HG03342 (cell line): ENCODE results near the gene NAA25.
"Not testable (repeated sequence)": the region's sequence is repeated elsewhere in the genome, so short reads cannot be mapped to it uniquely, and the experiment has no call there.

Source experiments
- ATAC-seq: cut with Tn5 transposase; IDR thresholded peaks from one replicate; pipeline ENCODE4 v1.9.1; 2021; ENCODE audit warnings: mild to moderate bottlenecking, moderate library complexity; ENCODE audit not compliant: unreplicated experiment

NAA25 gene

DNA sequence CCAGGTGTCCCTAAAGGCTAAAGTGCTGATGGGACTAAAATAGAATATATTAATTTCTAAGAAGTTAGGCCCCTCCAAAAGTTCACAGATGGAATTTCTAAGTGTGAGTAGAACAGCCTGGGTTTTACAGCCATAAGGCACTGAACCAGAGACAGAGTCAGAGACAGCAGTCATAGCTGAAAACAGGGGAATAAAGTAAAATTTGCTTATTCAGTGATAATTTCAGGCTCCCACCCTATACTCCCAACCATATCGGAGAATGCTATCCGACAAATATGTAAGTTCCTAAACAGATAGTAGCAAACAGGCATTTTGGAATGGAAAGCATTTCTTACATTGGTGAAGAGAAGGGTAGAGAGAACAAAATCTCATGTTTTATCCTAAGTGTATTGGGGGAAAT lies 45.3 kb downstream of the NAA25 start:
- no peak for ATAC-seq

DNA sequence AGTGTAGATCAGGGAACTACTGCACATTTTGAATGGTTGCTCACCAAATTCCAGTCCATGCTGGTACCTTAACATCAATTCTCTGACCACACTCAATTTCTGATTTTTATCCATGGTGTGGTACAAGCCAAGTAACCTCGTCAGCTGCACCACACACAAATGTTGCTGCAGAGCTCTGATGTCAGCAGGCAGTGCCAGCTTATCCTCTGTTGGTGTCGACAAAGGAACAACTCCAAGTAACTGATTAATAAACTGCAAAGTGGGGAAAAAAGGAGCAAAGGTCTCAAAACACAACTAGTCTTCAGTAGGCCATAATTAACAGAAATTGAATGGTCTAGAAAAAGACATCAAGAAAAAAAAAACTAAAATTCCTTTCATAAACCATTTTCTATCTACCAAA lies 47.4 kb downstream of the NAA25 start:
- ATAC-seq: no peak

DNA sequence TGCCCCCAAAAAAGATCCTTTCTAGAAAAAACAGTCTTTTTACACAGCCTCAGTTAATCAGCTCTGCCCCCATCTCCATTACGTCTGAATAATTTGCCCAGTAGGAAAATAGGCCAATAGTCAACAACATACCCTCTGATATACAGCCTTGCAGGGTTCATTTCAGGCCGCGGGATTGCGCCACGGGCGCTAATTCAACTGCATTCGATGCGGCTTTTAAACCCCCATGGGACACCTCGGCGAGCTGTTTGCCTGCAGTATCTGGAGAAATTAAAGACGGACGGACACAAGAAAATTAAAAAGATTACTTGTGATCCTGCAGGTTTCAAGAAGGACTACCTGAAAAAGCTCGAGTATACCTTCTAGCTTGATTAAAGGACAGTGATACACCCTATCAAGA lies 59.2 kb downstream of the NAA25 start:
- no peak for ATAC-seq

DNA sequence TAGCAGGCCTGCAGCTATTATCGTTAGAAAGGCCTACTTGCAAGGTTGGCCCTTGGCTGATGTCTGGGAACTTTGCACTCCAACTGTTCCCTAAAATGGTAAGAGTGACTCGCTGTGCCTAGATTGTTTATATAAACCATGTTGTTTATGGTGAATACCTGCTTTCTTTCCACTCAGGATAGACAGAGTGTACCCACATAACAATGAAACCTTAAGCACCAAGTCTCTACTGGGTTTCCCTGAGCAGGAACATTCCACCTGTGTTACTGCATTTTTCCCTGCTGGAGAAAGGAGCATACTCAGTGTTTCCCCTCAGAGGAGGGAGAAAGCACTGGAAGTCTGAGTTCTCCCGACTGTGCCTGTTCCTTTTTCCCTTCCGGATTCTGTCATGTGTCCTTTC lies 62.6 kb downstream of the NAA25 start:
- no peak for ATAC-seq

DNA sequence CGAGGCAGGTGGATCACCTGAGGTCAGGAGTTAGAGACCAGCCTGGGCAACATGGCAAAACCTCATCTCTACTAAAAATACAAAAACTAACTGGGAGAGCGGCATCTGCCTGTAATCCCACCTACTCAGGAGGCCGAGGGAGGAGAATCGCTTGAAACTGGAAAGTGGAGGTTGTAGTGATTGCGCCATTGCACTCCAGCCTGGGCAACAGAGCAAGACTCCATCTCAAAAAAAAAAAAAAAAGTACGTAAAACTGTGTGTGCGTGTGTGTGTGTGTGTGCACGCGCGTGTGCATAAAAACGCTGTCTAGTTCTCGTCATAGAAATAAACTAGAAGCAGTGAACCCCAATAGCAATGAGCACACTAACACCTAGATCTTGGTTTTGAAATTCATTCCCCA lies 72.0 kb downstream of the NAA25 start:
- not testable (repeated sequence) for ATAC-seq

DNA sequence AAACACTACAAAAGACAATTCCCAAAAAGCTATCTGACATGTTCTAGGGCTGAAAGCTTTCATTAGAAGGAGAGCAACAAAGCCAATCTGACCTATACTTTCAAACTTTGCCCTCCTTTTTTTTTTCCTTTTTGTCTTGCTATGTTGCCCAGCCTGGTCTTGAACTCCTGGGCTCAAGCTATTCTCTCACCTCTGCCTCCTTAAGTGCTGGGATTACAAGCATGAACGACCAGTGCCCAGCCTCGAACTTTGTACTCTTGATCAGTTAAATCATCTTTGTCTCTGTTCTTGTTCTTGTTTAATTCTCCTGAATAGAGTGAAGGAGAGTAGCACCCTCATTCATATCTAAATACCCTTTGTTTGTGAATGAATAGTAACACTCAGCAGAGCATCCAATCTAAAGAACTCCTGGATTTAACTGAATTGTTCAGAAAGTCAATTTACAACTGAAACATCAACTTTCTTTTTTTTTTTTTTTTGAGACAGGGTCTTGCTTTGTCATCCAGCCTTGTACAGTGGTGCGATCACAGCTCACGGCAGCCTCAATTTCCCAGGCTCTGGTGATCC lies 73.3 kb downstream of the NAA25 start:
- ATAC-seq: no peak

DNA sequence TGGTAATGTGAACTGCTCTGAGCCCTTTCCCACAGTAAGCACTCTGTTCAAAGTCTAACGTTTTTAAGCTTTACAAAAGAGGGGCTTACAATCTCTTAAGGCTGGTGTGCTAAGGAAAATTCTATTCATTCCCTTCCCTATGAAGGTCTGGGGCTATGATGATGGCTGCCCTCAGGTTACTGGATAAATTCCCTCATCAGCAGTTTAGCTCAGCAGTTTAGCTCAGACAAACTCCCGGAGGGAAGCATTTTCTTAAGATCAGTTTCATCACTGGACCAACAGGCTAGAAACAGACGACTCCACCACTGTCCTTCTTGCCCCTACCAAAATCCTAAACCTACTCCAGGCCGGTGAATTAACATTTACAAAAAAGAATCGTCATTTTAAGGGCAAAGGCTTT lies 76.3 kb downstream of the NAA25 start:
- ATAC-seq: no peak

DNA sequence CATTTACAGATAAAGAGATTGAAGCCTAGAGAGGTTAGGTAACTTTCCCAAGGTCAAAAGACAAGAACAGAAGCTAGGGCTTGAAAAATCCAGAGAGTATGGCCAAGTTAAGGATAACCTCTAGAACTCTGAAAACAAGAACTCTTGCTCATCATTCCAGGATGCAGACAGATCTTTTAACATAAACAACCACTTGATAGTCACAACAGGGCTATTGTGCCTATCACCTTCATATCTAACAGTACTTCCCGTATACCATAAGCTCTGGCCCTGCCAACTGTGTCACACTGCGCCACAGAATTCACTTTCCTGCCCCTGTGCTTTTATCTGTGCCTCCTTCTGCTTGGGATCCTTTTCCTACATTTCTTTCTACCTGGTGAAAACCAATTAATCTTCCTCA lies 77.1 kb downstream of the NAA25 start:
- no peak for ATAC-seq

DNA sequence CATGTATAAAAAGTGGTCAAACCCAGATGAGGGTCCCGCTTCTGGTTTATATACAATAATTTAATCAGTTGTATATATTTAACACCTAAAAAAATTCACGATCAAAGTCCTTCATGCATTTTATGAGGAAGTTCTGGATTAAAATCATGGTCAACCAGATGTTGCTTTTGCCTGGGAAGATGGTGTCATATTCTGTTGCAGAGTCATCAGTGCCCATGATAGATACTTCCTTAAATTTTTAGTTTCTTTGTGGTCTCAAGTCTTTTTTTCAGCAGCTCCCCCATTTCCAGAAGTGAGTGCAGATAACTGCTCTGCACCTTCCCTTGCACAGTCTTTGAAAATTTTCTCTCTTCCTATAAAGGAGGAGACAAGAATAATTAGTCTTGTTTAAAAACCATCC lies 79.3 kb downstream of the NAA25 start:
- no peak for ATAC-seq

DNA sequence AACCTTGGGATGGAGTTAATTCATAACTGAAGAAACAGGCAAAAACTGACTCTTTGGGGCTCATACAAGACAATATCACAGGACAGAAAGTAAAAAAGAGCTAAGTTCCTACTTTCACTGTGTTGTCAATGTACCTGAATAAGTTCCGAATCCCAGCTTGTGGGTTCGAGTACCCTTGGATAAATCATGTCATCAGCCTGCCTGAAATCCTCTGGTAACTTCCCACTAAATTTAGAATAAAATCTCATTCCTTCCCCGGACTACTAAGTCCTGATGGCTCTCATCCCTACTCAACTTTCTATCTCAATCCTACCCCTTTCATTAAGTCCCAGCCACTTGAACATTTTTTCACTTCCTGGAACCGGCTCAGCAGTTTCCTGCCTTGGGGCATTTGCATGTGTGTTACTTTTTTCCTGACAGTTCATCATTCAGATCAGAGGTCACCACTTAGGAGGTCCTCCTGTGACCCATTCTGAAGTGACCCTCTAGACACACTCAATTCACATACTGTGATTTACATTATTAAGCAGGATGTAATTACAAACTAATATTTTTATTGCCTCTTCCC lies 82.7 kb downstream of the NAA25 start:
- no peak for ATAC-seq

DNA sequence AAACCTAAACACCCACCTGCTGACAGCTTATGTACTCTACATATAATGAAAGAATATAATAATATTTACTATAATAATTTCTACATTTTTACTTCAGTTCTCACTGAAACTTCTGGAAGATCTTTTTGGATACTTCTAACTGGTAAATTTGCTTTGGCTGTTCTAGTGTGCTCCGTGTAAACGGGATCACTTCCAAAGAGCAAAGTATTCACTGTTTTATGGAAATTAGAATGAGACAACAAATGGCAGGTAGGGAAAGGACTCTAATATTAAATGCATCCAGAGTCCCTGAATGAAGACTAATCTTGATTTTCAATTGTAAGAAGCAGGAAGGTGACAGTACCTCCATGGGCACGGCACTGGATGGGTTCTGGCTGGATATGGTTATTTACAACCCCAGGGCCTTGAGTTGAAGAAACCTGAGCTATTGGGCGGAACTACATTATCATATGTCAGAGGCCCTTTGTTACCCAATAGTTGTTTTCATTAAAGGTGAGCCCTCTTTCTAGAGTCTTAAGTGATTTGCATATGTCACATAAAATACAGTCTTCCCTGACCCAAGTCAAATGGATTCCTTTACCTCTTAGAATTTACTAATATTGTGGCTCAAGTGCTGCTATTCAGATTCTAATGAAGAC lies 84.7 kb downstream of the NAA25 start:
- ATAC-seq: no peak

DNA sequence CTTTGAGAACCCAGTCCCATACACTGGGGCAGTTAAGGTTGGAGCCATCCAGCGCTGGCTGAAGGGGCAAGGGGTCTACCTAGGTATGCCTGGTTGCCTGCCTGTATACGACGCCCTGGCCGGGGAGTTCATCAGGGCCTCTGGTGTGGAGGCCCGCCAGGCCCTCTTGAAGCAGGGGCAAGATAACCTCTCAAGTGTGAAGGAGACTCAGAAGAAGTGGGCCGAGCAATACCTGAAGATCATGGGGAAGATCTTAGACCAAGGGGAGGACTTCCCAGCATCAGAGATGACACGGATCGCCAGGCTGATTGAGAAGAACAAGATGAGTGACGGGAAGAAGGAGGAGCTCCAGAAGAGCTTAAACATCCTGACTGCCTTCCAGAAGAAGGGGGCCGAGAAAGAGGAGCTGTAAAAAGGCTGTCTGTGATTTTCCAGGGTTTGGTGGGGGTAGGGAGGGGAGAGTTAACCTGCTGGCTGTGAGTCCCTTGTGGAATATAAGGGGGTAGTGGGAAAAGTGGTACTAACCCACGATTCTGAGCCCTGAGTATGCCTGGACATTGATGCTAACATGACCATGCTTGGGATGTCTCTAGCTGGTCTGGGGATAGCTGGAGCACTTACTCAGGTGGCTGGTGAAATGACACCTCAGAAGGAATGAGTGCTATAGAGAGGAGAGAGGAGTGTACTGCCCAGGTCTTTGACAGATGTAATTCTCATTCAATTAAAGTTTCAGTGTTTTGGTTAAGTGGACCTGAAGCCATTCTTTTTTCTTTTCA lies 86.2 kb downstream of the NAA25 start:
- no peak for ATAC-seq

DNA sequence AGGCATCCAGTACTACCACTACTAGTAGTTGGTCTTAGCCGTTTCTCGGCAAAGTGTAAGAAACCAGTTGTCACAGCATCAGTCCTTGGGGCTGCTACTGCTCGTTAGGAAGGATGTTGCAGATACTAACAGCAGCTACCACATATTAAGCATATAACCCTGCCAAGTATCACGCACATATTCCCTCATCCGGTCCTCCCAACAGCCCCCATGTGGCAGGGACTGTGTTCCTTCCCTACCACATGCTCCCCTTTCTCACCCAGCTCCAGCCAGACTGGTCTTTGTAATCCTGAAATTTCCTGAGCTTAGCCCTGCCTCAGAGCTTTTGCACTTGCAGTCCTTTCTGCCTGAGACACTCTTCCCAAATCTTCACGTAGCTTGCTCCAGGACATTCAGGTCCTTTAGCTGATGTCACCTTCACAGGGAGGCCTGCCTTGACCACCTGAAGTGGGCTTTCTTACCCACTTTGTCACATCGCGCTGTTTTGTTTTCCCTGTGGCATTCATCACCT lies 87.6 kb downstream of the NAA25 start:
- ATAC-seq: no peak

DNA sequence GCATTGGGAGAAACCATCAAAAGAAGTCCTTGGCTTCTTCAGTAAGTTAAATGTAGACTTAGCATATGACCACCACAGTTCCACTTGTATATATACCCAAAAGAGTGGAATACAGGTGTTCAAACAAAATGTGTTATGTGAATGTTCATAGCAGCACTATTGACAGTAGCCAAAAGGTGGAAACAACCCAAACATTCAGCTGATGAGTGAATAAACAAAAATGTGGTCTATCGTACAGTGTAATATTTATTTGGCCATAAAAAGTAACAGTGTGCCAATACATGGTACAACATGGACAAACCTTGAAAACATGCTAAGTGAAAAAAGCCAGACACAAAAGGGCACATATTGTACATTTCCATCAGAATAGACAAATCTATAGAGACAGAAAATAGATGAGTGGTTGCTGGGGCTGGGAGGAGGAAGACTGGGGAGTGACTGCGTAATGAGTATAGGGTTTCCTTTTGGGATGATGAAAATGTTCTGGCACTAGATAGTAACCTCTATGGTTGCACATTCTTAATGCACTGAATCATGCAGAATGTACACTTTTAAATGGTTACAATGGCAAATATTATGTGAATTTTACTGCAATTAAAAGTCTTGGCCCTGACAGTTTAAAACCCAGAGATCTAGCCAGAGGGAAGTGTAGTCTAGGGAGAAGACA lies 89.9 kb downstream of the NAA25 start:
- no peak for ATAC-seq

DNA sequence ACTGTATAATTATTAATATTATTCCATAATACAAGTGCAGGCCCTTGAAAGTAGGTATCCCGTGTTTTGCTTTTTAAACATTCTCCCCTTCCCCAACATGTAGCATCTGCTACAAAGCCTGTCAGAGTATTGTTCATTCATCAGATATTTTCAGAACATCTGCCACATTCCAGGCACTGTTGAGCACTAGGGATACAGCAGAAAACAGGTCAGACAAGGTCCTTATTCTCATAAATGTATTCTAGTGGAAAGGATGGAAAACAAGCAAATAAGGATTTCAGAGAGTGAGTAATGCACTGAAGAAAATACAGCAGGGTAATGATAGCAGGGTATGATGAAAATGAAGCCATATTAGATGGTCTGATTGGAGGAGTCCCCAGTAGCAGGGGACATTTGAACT lies 91.5 kb downstream of the NAA25 start:
- ATAC-seq: no peak

DNA sequence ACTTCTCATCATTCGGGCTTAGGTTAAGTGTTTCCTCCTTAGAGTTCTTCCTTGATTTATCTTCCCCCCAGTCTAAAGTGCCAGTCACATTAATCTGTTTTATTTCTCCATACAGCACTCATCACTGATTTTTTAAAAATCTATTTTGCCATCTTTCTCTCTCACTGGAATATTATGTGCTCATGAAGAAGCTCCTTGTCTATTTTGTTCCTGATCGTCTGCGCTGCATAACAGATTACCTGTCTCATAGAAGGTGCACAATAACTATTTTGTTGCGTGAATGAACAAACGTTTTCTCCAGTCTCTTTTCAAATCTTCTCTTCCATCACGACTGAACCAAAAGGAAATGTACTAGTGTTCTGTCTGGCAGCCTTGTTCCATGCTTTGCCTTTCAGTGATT lies 92.6 kb downstream of the NAA25 start:
- no peak for ATAC-seq

DNA sequence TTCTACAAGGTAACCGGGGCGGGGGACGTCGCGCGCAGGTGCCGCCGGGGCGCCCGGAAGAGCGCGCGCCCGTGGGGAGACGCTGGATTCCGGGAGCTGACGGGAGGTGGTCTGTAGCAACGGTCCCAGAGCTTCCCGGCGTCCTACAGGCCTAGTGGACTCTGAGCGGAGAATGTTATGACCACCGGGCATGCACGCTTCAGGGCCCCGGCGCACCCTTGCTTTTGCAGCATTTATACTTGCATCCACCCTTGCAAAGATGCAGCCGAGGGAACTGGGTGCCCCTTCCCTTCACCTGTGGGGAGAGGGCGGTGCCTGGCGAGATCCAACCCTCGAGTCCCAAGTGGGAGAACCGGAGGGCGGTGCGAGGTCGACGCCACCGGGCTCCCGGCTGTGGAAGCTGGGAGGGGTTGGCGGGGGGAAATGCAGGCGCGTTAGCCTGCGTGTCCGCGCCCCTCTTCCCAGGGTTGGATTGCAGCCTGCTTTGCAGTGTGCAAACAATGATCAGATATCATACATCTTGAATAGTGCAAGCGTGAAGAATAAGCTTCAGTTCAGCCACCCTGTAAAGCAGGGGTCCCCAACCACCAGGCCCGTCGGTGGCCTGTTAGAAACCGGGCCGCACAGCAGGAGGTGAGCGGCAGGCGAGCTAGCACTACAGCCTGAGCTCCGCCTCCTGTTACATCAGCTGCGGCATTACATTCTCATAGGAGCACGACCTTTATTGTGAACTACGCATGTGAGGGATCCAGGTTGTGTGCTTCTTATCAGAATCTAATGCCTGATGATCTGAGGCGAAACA lies 94.8 kb downstream of the NAA25 start:
- peak; percentile 26 for ATAC-seq

DNA sequence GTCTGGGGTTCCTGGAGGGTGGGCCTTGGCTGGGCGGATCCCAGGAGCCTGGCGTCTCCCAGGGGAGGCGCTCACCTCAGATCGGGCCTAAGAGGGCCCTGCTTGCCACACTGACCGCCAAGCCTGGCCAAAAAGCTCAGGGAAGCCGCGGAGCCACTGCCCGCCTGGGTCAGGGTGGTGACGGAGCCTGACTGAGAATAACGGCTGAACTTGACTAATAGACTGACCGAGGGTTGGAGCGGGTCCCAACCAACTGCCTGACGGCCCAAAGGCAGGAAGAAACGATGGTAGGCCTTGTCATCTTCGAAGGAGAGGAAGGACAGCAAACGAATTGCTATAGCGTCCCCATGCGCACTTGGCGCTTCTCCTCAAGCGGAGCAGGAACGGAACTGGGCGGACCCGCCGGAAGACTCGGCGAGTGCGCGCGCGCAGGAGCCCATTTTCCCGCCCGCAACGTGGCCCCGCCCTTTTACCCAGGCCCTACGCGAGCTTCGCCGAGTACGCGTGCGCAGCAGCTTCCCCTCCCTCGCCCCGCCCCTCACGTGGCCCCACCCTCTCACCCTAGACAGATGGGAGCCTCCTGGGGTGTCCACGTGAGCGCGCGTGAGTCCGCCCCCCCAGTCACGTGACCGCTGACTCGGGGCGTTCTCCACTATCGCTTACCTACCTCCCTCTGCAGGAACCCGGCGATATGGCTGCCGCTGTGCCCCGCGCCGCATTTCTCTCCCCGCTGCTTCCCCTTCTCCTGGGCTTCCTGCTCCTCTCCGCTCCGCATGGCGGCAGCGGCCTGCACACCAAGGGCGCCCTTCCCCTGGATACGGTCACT lies 95.6 kb downstream of the NAA25 start, which contains the start of the genes ERP29 and TMEM116:
ERP29 (plus strand) TSS at position 652 of the 826 bp plus-strand sequence; CDS start at position 692, 40 bp downstream.
TMEM116 (minus strand) TSS at position 391 of the 826 bp plus-strand sequence. CDS start 7,895 bp downstream, outside the sequence.
- peak; percentile 66 for ATAC-seq

DNA sequence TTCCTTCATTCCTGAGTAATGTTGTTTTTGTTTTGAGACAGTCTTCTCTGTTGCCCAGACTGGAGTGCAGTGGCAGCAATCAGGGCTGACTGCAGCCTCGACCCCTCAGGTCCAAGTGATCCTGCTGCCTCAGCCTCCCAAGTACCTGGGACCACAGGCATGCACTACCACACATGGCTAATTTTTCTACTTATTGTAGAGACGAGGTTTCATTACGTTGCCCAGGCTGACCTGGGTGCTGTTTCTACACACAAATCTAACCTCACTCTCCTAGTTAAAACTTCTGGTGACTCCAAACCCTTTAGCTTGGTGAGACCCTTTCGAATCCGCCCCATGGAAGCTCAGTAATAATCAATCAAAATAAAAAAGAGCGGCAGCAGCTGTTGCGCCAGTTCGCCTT lies 96.9 kb downstream of the NAA25 start:
- no peak for ATAC-seq
